CD4-positive, alpha-beta T cell treated with Interleukin-4 for 1 hour (primary cell): ENCODE measurements around the gene KCNQ2.
"Not testable (repeated sequence)": the region's sequence is repeated elsewhere in the genome, so short reads cannot be mapped to it uniquely, and the experiment has no call there.

Experiments
- DNase-seq, 2 donors: peaks; one replicate each; pipeline ENCODE4 v3.0.0-alpha.2; 2020 to 2022

KCNQ2 gene

DNA sequence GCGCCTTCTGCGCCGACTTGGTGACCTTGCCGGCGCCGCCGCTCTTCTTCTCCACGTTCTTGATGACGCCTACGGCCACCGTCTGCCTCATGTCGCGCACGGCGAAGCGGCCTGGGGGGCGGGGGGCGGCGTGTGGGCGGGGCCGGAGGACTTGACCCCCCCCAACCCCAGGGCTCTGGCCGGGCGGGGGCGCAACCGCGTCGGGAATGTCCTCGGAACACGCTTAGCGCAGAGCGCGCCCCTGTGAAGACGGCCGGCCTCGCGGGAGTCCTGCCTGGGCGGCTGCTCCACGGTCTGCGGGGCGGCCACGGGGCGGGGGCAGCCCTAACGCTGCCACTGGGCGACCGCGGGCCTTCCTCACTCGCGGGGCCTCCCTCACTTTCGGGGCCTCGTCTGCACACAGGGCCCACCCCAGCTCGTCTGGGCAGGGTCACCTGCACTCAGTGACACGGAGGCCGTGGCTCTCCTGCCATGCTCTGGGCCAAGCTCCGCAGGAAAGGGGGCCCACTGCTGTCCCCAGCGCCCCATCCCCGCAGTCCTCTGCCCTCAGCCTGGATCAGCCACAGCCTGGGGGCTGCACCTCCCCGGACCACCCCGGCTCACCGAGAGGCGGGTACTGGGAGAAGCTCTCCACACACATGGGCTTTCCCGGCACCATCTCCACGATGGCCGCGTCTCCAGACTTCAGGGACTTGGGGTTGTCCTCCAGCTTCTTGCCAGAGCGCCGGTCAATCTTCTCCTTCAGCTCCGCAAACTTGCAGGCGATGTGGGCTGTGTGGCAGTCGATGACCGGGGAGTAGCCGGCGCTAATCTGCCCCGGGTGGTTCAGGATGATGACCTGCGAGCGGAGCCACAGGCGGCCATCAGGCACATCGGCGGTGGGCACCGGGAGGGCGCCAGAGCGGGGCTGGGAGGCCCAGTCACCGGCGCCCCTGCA, 16.1 kb upstream of the KCNQ2 start:
- no peak for DNase-seq

DNA sequence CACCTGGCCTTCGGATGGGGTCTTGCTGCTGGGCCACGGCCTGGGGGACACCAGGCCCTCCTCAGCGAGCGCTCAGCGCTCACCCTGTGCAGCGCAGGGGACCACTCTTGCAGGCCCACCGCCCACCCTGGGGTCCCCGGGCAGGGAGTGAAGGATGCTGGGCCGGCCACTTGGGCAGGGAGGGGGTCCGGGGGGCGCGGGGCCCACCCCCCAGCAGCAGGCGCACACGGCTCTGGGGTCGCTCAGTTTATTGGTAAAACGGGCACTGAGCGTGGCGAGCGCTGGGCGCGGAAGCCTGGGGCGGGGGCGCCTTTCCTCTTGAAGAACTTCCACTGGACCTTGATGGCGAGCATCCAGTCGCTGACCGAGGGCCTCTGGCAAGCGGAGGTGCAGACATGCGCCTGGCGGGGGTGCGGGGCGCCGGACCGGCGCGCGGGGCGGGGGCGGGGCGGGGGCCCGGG, 15.4 kb upstream of the KCNQ2 start:
- DNase-seq = no peak

DNA sequence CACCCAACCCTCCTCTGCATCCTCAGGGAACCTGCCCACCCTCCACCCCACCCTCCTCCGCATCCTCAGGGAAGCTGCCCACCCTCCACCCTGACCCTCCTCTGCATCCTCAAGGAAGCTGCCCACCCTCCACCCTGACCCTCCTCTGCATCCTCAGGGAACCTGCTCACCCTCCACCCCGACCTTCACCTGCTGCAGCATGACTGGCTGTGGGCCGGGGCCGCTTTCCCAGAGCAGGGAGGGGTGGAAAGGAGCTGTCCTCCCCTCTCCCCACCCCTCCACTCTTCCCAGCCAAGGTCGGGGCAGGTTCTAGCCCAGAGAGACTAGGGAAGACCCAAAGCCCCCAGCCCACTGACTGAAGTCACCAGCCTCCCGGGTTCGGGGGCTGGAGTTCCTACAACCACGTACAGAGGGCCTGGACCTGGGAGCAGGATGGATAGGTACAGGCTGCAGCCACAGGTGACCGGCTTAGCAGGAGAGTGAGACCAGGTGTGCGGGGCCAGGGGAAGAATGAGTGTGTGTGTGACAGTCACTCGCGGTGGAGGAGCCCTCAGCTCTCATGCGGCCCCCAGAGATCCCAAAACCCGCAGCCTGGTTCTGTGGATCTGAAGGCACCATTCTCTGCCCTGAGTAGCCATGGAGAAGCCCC, 14.8 kb upstream of the KCNQ2 start:
- no peak for DNase-seq

DNA sequence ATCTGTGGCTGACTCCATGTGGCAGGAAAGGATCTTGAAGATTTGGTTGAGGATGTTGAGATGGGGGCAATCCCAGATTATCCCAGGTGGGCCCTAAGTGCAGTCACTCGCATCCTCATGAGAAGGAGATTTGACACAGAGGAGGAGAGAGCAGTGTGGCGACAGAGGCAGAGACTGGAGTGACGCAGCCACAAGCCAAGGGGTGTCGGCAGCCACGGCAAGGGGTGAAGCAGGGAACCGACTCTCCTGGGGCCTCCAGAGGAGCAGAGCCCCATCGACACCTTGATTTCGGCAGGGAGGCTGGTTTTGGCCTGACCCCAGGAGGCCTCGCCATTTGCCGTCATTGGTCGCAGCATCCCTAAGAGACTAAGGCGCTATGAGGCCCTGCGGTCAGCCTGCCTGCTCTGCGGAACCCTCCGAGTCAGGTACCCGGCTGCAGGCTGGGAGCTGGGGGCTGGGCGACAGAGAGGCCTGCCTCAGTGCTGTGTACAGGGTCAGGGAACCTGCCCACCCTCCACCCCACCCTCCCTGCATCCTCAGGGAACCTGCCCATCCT, 13.9 kb upstream of the KCNQ2 start:
- DNase-seq = no peak

DNA sequence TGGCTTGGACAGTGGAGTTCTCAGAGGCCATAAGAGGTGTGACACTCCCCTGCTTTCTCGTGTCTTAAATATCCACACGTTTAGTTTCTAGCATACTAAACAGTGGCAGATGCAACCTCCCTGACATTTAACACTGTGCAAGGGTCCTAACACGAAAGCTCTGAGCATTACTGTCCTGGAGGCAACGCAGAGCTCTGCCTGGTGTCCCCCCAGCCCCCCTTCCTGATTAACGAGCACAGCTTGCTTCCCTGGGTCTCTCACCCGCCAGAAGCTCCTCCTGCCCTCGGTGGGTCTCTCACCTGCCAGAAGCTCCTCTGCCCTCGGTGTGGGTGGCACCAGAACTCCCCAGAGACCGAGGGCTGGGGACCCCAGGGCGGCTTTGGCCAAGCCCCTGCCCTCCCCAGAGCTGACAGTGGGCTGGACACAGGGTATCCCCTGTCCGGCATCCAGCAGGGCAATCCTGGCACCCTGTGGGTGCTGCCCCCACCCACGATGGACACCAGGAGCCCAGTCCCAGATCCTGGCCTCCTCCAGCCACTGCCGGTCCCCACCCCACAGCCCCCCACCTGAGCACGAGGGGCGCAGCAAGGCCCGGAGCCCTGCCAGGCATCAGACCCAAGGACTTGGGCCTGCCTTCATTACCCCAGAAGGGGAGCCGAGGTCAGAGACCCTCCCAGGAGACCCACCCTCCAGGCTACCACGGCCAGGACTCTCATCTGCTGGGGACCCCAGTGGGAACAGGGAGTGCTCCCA, 12.4 kb upstream of the KCNQ2 start:
- no peak for DNase-seq

DNA sequence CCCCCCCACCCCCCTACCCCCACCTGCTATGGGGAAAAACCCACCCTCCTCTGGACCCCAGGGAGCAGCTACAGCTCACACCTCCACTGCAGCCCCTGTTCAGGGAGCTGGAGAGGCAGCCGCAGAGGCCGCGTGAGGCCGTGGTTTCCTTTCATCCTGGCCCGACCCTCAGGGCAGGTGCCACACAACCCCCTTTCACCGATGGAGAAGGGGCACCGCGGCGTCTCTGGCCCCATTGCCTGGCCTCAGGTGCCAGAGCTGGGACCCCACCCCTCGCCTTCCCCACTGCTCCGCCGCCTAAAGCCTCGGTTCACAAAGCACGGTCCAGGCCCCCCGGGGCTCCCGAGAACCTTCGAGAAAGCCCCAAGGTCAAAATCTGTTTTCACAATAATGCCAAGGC, 11.8 kb upstream of the KCNQ2 start:
- no peak for DNase-seq

DNA sequence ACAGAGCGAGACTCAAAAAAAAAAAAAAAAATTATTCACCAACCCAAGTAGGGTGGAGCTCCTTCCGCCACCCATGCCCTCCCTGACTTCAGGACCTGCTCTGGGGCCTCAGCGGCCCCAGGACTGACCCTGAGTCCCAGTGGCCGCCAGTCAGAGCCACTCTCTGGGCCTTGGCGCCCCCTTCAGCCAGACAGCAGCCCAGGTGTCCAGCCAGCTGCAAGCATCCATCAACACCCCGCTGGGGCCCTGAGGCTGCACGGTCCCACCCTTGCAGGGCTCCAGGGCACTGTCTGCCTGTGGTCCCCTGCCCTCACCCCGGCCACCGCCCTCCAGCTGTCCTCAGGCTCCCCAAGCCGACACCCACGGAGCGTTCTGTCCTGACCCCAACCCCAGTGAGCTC, 11.4 kb upstream of the KCNQ2 start:
- DNase-seq = no peak

DNA sequence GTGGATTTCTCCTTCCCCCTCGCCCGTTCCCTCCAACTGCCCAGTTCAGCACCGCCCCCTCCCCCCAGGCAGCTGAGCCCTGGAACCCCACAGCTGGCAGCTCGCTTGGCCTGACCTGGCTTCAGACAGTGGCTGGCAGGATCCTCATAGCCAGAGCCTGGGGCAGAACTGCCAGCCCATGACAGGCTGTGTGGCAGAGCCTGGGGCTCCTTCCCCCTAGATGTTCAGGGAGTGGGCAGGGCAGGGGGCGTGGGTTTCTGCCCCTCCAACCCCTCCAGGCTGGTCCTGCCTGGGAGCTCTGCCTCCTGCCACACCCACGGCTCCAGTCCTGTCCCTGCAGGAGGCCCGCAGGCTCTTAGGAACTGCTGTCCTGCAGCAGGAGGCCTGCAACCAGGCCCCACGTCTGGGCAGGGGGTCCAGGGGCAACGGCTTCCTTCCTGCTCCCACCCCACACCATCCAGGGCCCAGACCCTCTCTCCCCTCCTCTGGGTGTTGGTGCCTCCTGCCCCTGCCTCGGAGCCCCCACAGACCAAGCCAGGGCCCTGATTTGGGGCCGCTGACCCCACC, 9.6 kb upstream of the KCNQ2 start:
- no peak for DNase-seq

DNA sequence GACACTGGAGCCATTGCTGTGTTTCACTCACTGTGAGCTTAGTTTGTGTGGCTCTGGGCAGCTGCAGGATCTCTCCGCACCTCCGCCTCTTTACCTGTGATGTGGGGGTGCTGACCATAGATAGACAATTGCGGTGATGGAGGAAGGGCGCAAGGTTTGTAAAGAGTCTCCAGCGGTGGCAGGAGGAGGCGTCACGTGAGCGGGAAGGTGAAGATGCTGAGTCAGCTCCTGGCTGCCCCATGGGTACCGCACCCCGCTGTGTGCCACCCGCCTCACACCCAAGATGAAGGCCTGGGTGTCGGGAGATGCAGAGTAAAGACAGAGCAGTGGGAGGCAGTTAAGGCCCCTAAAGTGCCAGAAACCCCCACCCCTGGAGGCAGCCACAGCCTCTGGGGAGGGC, 9.0 kb upstream of the KCNQ2 start:
- no peak for DNase-seq

DNA sequence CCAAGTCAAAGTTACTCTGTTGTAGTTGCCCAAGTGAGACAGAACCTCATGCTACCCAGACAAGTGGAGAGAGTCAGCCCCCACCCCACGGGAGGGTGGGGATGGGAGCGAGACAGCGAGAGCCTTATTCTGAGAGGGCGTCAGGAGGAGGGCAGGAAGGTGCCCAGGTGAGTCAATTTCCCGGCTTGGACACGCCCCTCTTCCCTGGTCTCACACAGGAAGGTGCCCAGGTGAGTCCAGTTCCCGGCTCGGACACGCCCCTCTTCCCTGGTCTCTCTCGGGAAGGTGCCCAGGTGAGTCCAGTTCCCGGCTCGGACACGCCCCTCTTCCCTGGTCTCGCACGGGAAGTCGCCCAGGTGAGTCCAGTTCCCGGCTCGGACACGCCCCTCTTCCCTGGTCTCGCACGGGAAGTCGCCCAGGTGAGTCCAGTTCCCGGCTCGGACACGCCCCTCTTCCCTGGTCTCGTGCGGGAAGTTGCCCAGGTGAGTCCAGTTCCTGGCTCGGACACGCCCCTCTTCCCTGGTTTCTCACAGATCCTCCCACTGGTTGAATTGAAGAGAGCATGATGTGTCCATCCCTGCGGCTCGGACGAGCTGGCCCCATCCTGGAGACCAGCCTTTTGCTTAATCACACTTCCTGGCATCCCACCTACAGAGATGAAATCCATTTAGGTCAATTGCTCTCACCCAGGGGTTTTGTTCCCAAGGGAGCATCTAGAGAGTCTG, 7.4 kb upstream of the KCNQ2 start:
- DNase-seq = not testable (repeated sequence)

DNA sequence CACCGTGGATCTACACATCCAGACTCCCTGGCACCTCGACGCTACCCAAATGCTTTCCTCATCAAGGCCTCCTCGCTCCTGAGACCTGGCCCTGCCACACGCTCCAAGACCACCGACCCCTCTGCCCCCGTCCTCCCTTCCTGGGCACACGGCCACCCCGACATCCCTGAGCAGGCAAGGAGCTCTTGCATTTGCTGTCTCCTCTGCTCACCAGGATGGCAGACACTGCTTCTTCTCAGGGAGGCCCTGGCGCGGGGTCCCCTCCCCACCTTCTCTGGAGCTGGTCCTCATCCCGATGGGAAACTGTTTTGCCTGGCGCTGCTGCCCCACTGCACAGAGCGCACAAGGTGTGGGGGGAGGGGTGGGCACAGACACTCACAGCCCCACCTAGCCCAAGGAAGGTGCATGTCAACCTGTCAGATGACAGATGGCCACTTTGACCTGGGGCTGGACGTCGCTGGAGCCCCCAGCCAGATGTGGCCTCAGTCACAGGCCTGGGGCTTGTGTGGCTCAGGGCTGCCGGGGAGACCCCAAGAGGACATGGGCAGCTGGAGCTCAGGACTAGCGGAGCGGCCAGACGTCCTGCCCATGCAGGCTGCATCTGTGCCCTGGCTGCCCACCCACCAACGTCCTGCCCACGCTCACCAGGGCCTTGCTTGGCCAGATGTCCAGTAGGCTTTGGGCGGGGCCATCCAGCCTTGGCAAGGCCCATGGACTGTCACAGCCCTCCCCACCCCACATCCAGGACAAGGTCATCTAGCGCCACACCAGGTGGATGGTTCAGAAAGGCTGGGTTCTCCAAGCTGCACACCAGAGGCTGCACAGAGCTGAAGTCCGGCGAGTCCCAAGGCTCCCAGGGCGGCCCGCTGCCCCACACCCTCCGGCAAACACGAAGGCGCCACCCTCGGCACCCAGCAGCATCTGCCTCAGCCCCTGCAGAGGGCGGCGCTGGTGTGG, 6.2 kb upstream of the KCNQ2 start:
- DNase-seq = no peak

DNA sequence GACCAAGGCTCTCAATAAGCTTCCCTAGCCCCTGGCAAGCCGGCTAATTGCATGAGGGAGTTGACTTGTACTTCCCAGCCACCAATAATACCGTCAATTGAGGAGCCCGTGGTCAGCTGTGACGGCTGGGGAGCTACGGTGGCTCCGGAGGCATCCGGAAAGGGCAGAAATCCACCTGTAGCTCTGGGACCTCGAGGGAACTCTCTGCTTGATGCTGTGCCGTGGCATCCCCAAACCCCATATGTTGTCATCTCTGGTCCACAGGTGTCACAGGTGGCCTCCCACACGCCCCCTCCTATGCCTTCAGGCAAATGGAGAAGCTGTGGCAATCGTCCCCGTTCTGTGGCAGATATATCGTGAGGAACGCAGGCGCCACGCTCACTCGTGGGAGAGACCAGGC, 5.5 kb upstream of the KCNQ2 start:
- no peak for DNase-seq

DNA sequence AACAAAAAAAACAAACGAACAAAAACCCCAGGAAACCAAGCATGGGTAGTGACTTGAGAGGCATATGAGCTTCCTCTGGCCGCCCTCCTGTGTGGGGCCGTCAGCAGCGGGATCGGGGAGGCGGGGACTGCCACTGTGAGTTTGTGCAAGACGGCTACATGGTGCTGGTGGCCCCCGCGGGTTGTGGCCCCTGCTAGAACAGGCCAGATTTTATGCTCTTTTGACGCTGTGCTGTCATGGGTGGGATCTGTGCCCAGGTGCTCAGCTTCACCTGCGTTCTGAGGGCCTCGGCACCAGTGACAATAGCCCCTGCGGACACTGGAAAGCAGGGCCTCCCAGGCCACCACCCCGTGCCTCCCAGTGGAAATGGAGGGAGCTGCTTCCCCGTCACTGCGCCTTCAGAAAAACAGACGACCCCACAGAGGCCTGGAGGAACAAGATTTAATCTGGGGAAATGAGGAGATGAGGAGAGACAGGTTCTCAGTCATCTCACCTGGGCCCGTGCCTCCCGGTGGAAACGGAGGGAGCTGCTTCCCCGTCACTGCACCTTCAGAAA, 4.7 kb upstream of the KCNQ2 start:
- DNase-seq = no peak

DNA sequence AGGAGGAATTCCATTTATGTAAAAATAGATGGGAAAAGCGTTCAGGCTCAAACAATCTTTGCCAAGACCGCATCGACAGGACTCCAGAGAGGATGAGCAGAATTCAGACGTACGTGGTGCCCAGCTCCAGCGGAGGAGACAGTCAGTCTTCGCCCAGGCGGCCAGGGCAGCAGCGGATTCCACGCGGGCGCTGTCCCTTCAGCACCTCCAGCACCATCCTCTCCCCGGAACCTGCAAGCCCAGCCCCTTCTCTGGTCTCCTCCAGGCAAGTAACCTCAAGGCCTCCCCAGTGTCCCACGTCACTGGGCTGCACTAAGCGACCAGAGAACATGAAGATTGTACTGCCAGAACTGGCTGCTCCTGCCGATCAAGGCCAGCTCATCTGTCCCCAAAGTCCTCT, 2.8 kb upstream of the KCNQ2 start:
- DNase-seq = no peak

DNA sequence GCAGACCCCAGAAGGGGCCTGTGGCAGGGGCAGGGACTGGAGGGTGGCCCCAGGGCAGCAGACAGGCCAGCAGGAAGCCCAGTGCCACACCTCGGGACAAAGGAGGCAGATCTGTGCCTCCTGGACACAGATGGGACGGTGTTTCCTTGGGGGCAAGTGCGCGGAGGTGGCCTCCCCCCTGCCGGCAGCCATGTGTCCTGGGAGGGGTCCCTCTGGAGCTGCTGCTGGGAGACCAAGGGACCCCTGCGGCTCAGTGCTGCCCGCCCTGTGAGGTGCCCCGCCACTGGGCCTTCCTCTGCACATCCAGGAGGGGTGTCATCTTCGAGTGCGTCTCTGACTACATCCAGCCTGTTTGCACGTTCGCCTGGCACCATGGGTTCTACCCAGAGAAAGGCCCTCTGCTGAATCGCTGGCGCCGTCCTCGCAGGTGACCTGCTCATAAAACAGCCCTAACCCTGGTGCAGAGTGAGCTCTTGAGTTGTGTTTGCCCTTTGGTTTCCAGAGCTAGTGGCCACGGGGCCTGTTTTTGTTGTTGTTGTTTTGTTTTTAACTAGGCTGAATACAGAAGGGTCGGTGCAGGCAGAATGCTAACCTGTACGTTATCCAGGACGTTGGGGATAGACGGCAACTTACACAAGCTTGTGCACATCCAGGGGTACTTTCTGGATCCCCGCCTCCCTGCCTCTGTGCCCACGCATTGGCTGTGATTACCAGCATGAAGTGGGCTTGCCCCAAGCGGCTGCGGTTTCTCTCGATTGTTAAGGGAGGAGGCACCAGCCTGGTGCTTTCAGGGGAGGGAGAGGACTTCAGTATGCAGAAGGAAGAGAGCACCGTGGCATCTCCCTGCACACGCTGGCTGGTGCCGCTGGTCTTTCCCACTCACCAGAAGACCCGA, 1.3 kb upstream of the KCNQ2 start:
- DNase-seq = no peak

DNA sequence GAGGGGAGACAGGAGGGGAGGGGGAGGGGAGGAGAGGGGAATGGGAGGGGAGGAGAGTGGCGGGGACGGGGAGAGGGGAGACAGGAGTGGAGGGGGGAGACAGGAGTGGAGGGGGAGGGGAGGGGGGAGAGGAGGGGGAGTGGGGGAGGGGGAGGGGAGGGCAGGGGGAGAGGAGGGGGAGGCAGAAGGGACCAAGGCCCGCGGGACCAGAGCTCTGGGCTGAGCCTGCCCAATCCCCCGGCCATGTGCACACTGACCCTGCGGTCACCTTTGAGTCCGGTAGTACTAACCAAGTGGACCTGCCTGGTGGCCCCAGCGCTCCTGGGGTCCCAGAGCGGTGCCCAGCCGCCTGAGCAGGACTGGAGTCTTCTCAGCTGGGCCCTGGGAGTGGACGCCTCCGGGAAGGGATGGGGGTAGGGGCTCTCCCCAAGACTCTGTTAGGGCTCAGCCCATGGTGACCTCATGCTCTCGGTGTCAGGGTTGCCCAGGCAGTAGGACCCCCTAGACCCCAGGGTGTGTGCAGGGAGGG, 471 bp upstream of the KCNQ2 start:
- DNase-seq = no peak

DNA sequence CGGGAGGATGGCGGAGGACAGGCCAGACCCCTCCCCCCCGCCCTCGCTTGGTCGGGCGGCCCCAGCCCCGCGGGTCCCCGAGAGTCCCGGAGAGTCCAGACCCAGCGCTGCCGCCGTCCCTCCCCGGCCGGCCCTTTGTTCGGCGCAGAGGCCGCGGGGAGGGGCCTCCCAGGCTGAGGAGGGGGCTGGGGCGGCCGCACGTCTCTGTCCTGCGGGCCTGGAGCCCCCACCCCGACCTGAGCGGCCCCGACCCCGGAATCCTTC, 806 bp downstream of the KCNQ2 start:
- DNase-seq = no peak

DNA sequence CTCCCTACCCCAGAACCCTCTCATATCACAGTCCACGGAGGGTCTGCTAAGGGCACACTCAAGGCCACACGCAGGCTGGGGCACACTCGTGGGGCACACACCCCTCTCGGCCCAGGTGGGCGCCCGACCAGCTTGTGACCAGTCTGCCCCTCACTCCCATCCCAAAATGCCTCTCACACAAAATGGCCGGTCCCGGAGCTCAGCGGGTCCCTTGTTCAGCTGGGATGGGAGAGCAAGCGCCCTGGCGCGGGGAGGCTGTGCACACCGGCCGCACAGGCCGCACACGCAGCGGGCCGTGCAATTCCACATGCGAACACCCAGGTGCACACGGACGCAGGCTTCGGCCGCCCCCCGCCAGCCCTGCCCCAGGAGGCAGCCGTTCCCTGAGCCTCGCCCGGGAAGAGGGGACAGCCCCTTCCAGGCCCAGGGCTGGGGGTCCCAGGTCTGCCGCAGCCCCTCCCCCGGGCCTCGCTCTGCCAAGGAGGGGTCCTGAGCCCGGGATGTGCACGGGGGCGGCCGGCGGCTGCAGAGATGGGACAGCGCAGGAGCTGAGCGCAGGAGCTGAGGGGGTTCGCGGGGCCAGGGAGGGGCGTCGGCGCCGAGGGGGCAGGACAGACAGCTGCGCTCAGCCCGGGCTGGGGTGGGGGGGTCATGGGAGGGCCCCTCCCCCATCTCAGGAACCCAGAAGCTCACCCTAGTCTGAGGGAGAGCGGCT, 1.3 kb downstream of the KCNQ2 start:
- no peak for DNase-seq

DNA sequence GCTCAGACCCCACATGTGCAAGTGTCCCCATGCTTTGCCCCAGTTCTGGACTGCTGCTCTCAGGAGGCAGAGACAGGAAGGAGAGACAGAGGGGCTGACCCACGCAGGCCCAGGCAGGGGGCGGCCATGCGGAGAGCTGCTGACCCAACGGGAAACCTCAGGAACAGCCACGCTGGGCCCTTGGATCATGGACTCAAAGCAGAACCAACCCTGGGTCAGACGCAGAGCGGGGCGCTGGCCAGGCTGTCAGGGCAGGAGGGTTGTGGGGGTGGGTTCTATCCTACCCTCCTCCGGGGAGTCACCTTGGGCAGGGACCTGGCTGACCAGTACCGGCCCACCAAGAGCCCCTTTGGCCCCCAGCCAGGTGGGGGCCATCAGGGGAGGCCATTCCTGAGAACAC, 2.0 kb downstream of the KCNQ2 start:
- DNase-seq = no peak
